HG03139 (cell line): ENCODE data around the gene PCNT.
"Not testable (repeated sequence)": the region's sequence is repeated elsewhere in the genome, so short reads cannot be mapped to it uniquely, and the experiment has no call there.

Experiments
- ATAC-seq: cut with Tn5 transposase; IDR thresholded peaks from one replicate; pipeline ENCODE4 v1.9.1; 2021; ENCODE audit not compliant: unreplicated experiment

PCNT gene

DNA sequence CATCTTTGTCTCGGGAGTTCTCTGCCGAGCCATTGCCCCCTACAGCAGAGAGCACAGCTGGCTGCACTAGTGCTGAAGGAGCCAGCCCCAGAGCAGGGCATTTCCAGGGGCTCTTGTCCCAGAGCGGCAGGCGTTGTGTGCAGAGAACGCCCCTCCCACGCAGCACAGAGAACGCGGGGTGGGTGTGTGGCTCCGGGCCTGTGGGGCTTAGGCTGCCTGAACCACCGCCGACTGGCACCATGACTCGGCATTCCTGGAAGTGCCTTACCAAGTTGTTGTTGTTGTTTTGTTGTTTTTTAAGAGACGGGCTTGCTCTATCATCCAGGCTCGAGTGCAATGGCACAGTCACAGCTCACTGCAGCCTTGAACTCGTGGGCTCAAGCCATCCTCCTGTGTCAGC is 119.0 kb downstream of the PCNT start:
- no peak for ATAC-seq

DNA sequence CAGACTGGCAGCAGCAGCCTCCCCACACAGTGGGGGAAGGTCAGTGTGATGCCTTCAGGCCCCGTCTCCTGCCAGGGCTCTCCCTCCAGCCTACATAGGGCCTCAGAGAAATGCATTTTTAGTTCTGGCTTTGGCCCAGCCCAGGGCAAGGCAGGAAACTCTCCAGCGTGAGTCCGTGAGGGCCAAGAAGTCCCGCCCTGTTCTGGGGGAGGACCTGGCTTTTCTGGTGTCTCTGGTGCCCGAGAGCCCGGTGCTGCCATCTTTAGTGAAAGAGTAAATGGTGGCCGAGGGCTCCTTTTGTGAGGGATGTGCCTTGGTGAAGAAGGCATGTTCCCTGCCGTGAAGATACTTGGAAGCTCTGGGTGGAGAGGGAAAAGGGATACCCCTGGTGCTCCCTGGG is 120.0 kb downstream of the PCNT start:
- no peak for ATAC-seq

DNA sequence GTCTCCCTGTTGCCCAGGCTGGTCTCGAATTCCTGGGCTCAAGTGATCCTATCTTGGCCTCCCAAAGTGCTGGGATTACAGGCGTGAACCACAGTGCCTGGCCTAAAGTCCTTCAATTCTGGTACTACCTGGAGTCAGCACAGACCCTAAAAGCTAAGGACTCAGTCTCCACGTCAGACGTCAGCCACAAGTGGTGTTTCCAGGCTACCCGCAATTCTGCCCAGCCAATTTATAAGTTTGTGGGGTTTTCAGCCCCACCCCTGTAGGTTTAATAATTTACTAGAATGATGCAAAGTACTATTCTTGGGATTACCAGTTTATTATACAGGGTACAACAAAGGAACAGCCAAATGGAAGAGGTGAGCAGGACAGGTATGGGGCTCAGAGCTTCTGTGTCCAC is 124.2 kb downstream of the PCNT start:
- ATAC-seq = no peak

DNA sequence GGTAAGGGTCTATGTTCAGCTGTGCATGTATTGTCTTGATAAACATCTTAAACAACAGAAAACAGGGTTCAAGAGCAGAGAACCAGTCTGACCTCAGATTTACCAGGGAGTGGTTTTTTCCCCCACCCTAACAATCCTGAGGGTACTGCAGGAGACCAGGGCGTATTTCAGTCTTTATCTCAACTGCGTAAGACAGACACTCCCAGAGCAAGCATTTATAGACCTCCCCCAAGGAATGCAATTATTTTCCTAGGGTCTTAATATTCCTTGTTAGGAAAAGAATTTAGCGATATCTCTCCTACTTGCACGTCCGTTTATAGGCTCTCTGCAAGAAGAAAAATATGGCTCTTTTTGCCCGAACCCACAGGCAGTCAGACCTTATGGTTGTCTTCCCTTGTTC is 124.9 kb downstream of the PCNT start:
- not testable (repeated sequence) for ATAC-seq

DNA sequence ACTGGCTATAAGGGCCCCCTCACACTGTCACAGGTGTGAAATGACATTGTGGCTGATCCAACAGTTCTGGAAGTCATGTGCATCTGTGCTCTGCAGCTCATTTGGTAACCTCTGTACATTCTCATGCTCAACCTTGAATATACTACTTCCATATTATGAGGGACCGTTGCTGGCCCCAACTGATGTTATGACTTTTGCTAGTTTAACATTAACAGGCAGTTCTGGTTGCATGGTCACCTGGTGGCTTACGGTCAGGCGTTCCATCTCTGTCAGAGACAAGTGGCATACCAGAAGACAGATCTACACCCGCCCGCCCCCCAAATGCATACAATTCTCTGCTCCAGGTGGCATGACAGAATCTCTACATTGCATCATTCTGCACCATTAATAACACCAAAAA is 128.8 kb downstream of the PCNT start:
- no peak for ATAC-seq

DNA sequence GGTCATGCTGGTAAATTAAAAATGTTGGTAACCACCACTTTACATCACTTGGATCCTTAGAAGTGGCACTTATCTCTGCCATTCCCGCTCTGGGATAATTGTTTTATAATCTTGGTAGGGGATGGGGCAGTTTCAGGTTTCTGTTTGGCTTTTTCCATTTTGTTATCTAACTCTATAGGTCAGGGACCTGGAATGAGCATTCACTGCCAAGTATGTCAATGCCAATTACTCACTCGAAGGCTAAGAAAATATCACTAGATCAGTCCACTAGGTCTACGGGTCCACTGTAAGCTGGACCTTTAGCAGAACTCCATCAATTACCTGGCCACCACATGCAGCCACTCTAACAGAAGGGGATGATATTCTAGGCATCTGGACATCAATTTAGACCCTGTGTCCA is 130.2 kb downstream of the PCNT start:
- ATAC-seq = no peak

DNA sequence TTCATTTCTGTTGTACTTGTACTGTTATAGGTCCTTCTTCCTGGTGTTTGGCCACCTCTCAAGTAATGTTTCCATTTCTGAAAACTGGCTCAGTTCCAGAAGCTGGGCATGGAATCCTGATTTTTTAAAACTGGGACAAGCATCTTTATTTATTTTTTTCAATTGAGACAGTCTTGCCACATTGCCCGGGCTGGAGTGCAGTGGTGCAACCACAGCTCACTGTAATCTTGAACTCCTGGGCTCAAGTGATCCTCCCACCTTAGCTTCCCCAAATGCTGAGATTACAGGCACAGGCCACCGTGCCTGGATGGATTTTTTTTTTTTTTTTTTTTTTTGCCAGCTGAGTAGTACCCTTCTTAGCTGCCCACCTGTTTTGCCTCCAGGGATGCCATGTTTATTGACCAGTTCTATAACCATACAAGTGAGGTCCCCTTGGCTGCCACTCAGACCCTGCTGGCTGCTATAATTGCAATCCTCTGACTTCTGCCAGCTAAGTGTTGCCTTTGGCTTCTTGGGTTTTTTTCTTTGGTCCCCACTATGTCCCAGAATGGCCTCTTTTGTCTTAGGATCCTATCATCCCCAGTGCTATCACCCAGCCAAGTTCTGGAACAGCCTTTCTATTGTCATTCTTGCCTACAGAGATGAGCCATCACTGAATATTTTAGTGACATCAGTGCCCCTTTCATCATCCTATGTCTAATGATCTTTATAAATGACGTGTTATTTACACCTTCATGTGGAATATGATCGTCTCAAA is 130.9 kb downstream of the PCNT start:
- no peak for ATAC-seq

DNA sequence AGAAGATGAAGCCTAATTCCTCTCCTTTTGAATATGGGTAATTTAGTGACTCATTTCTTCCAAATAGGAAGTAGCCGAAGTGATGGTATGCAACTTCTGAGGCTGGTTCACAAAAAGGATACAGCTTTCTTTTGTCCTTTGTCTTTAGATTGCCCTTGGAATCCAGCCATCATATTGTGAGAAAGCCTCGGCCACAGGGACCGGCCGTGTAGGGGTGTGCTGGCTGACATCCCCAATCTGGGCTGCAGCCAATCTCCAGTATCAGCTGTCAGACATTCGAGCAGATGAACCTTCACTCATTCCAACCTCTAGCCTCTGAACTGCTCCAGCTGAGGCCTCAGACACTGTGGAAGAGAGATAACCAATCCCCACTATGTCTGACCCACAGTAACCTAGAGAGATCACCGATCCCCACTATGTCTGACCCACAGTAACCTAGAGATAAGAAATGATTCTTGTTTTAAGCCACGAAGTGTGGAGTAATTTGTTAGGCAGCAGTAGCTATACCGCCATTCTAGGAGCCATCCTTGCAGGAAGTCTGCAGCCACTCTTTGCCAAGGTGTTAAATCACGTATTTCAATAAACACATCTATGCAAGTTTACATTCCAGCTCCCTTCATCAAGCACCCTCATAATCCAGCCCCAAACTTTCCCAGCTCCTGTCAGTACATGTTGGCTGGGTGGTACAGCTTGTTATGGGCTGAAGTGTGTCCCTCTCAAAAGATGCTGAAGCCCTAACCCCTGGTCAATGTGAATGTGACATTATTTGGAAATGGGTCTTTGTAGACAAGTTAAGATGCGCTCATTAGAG is 131.8 kb downstream of the PCNT start:
- no peak for ATAC-seq

DNA sequence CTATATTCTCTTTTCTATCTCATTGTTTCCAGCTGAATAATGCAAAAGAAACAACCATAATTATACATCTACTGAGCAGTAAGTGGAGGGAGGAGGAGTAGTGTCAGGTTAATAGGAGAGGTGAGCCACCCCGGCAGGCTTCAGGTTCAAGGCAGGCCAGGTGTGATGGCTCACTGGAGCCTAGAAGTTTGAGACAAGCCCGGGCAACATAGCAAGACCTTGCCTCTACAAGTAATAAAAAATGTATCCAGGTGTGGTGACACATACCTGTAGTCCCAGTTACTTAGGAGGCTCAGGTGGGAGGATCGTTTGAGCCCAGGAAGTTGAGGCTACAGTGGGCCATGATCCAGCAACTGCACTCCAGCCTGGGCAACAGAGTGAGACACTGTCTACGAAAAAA is 132.8 kb downstream of the PCNT start:
- ATAC-seq = no peak

DNA sequence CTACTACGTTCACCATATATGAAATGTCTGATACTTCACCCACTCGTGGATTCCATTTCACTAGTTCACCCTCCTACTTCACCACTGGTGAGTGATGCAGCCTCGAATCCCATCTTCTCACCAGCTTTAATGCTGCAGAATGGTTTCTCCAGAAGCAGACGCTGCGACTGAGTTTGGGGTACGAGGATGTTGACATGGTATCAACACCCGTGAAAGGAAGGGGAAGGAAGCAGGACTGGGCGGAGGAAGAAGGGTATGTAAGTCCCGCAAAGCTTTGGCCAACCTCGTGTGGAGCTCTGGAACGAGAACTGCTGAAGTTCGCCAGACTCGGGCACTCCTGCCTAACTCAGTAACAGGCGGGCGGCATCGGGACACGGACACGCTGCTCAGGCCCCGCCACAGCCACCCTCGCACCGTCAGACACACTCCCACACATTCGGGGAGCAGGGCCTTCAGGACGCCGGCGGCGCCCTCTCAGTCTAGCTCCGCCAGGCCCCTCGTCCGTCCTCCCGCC is 133.9 kb downstream of the PCNT start:
- ATAC-seq = no peak

DNA sequence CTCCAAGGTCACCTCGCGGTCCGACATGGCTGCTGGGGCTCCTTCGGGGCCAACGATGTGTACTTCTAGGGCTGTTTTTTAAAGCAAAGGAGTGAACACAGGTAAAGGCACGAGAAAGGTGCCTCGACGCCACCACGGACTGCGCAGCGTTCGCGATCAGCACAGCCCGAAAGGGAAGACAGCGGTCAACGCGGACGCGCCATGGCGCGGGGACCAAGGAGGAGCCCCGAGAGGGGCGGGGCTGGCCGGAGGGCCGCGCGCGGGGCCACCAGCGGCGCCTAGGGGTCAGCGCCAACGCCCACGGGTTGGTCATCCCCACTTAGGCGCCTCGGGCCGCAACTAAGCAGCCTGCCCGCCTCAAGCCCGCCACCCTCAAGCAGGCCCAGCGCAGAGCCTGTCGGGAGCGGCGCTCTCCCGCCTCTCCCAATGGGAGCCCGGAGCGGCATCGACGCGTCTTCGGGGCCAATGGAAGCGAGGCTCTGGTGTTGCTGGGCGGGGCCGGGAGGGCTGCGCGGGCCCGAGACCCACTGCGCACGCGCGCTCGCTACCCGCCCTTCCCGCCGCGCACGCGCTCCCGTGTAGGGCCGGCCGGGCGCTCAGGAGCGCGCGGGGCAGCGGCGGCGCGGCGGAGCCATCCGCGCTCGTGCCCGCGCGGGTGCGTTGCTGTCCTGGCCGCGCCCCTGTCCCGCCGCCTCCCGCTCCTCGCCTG is 134.5 kb downstream of the PCNT start, which contains the start of gene DIP2A:
TSS of gene DIP2A (plus strand) at position 577 of the 709 bp plus-strand sequence. CDS start 241 bp downstream, outside the sequence.
- ATAC-seq = peak; percentile 93

DNA sequence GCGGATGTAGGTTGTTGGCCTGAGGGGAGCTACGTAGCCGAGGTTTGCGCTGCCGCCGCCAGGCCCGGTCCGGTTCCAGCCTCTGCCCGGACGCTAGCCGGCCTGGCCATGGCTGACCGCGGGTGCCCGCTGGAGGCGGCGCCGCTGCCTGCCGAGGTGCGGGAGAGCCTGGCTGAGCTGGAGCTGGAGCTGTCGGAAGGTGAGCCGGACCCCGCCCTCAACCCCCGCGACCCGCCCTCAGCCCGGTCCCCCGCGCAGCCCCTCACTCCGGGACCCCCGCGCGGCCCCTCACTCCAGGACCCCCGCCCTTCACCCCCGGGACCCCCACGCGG is 135.0 kb downstream of the PCNT start:
- ATAC-seq = no peak

DNA sequence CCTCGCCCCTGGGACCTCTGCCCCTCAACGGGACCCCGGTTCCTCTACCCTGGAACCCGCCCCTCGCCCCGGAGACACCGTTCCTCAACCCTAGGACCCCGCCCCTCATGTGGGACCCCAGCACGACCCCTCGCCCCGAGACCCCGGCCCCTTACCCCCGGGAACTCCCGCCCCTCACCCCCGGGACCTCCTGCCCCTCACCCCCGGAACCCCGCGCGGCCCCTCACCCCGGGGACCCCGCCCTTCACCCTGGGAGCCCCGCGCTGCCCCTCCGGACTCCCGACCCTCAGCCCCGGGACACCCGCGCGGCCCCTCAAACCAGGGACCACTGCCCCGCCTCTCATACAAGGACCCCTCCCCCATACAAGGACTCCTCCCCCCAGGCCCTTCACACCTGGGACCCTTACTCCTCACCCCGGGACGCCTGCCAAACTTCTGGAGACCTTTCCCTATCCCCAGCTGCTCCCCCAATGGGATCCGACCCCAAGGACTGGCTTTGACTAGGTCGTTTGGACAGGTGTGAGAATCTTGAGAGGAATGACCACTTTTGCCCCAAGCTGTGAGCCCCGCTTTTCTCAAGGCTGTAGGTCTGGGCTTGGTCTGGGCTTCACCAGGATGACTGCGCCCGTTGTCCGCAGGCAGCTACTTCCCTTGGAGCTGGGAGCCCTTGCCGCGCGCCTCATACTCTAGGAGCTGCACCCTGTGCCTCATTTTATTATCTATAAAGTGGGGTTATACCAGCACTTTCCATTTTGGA is 135.6 kb downstream of the PCNT start:
- no peak for ATAC-seq

DNA sequence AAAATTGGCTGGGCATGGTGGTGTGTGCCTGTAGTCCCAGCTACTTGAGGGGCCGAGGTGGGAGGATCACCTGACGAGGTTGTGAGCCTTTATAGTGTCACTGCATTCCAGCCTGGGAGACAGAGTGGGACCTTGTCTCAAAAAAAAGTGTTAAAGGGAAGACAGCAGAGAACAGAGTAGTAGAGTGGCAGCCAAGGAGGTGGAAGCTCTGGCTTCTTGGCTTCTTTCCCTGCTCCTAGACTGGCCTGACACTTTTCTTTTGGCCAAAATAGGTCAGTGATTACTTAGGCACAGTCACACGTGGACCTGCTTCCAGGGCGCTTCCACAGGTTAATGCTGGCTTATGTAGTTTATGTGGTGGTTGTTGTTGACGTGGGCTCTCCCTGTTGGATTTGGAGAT is 138.0 kb downstream of the PCNT start:
- ATAC-seq = no peak

DNA sequence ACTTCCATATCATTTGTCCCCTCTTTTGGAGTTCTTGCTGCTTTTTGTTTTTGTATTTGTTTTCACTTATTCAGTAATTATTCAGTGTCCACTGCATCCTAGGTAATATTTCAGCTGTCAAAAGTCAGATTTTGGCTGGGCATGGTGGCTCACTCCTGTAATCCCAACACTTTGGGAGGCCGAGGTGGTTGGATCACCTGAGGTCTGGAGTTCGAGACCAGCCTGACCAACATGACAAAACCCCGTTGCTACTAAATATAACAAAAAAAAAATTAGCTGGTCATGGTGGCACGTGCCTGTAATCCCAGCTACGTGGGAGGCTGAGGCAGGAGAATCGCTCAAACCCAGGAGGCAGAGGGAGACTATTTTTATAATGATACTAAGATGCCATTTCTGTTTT is 141.2 kb downstream of the PCNT start:
- ATAC-seq = not testable (repeated sequence)

DNA sequence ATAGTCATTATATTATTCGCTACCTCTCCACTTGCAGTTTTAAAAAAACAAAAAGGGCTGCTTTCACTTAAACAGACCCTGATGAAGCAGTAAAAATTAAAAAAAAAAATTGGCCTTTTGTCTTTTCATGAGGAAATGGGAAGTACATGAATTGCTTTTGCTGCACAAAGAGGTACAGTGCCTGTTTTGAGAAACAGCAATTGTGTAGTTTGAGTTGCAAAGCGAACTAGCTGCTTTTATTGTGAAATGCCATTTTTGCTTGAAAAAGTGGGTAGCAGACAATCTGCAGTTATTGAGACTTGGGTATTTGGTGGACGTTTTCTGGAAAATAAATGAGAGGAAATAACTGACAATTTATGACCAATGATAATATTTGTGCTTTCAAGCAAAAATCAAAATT is 141.7 kb downstream of the PCNT start:
- ATAC-seq = no peak

DNA sequence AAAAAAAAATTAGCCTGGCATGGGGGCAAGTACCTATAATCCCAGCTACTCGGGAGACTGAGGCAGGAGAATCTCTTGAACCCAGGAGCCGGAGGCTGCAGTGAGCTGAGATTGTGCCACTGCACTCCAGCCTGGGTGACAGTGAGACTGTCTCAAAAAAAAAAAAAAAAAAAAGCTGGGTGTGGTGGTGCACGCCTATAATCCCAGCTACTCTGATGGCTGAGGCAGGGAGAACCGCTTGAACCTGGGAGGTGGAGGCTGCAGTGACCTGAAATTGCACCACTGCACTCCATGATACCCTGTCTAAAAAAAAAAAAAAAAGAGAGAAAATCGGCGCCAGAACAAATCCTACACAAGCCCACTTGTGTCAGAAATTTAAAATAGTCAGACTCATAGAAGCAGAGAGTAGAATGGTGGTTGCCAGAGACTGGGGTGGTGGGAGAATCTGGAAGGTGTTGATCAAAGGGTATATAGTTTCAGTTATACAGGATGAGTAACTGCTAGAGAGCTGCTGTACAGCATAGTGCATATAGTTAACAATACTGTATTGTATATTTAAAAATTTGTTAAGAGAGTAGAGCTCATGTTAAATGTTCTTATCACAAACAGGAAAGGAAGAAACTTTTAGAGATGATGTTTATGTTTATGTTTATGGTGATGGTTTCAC is 144.3 kb downstream of the PCNT start:
- ATAC-seq = no peak

DNA sequence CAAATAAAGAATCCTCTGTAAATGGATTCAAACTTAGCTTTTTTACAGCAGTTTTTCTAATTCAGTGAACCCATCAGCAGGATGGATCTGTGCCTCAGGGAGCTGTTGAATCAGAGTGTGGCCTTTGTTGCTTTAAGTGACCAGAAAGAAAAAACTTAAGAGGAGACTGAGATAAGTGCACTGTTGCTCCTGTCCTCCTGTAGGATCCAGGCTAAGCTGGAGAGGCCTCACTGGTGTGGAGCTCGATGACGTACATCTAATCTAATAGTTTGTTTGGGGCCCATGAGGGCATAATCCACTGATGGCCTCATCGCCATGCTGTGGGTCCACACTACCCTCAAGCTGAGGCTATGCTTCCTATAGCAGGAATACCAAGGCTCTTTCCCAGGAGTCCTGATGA is 145.3 kb downstream of the PCNT start:
- ATAC-seq = no peak

DNA sequence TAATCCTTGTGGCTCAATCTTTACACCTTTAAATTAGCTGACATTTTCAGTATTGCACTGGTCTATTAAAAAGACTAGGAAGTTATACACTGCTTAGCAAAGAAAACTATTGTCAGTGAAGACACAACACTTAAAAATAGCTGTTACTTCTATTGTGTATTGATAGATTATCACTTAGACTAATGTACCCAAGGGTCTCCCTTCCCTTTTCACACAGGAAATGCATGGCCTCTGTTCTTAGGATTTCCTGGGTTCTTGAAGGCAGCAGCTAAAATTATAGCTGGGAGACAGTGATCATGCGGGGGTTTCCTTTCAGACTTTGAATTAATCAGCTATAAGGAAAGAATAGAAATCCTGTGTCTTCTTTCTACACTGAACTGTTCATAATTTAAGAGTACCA is 147.6 kb downstream of the PCNT start:
- ATAC-seq = no peak

DNA sequence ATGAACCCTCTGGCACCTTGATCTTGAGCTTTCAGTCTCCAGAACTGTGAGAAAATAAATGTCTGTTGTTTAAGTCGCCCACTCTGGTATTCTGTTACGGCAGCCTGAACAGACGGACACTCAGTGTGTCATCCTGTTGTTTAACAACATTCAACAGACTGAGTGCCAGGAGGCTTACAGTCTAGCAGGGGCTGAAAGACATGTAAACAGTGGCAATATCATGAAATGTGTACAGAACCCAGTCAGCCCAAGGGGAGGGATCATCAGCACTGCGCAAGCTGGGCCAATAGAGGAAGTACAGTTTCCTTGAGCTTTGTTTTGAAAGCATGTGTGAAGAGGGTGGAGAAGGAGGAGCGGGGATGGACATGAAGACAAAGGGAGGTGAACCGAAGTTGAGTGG is 148.3 kb downstream of the PCNT start:
- no peak for ATAC-seq
